K562 (cell line): ENCODE data around the gene PFN3. TPM values are rescaled to one million over a fixed set of nuclear protein-coding genes. Genes with fewer than 3 reads are reported as not detected.

ENCODE experiments used
- ARID3B ChIP-seq: fragments of 250-450 bp; sonication (Bioruptor Pico); IDR thresholded peaks from 2 replicates; pipeline ENCODE4 v1.4.0; 2020; ENCODE audit warnings: borderline replicate concordance
- E2F4 ChIP-seq: sonication (generic); formaldehyde crosslinking; IDR thresholded peaks from 2 replicates; pipeline ENCODE4 v1.8.0; 2022; ENCODE audit warnings: mild to moderate bottlenecking, low read depth, missing genetic modification reagents
- FOXK2 ChIP-seq, 2 experiments: fragments of 450-650 bp; IDR thresholded peaks in 1 of 2; conservative IDR thresholded peaks in 1 of 2; 2 replicates each; pipeline ENCODE4 v1.6.1; 2016; ENCODE audit warnings: low read depth in 2 of 2, mild to moderate bottlenecking in 1 of 2
- HDAC2 ChIP-seq: fragments of 450-650 bp; IDR thresholded peaks from 2 replicates; pipeline ENCODE4 v1.6.1; 2016; ENCODE audit warnings: mild to moderate bottlenecking
- HMGXB4 ChIP-seq: sonication (generic); formaldehyde crosslinking; IDR thresholded peaks from 2 replicates; pipeline ENCODE4 v1.8.1; 2023; ENCODE audit warnings: mild to moderate bottlenecking, missing genetic modification reagents
- POLR2H ChIP-seq: IDR thresholded peaks from 2 replicates; pipeline ENCODE4 v1.6.1; 2016; ENCODE audit warnings: missing genetic modification characterization, low read depth, mild to moderate bottlenecking, control low read depth, missing compliant biosample characterization, moderate library complexity
- RAD21 ChIP-seq, 2 experiments: fragments of 250-450 bp in 1 of 2; fragments of 450-650 bp in 1 of 2; sonication (Bioruptor Pico) in 1 of 2; formaldehyde crosslinking in 1 of 2; IDR thresholded peaks in 1 of 2; conservative IDR thresholded peaks in 1 of 2; 2 replicates each; pipeline versions ENCODE4 v1.4.0 to v1.8.0; 2020 to 2022; ENCODE audit warnings: mild to moderate bottlenecking in 2 of 2, moderate library complexity in 1 of 2
- RAD51 ChIP-seq: fragments of 450-650 bp; IDR thresholded peaks from 2 replicates; pipeline ENCODE4 v1.7.1; 2016; ENCODE audit warnings: low read depth, mild to moderate bottlenecking, borderline replicate concordance
- ZNF263 ChIP-seq: sonication (generic); formaldehyde crosslinking; IDR thresholded peaks from 2 replicates; pipeline ENCODE4 v1.8.0; 2022; ENCODE audit warnings: mild to moderate bottlenecking, missing genetic modification reagents, borderline replicate concordance
- ZNF79 ChIP-seq: fragments of 250-450 bp; sonication (Bioruptor Pico); IDR thresholded peaks from 2 replicates; pipeline ENCODE4 v1.4.0; 2020; ENCODE audit warnings: low read depth, mild to moderate bottlenecking, moderate library complexity
- polyA plus RNA-seq, 8 experiments: library from polyadenylated mRNA; depleted of rRNA in 4 of 8; stranded (reverse) in 5 of 8; unstranded in 3 of 8; fragments of >200 nt; fragmentation: Nextera tagmentation in 2 of 8; fragmentation: Illumina TruSeq in 1 of 8; extraction: Ambion mirVana in 2 of 8; extraction: Trizol in 1 of 8; gene quantifications; 2 replicates each; pipeline versions ENCODE4 v1.2.1 to v1.2.3, GENCODE V29; 2011 to 2014; ENCODE audit warnings: inconsistent platforms in 1 of 8, missing spikeins in 1 of 8
- total RNA-seq, 7 experiments: library from RNA; depleted of rRNA in 6 of 7; stranded (reverse); fragments of >200 nt in 6 of 7; fragmentation: Illumina TruSeq in 2 of 7; extraction: Trizol in 2 of 7; gene quantifications; 2 replicates each; pipeline versions ENCODE4 v1.2.1 to v1.2.3, GENCODE V29; 2011 to 2021; ENCODE audit warnings: low replicate concordance in 1 of 7
- TF ChIP-seq, protein P1 (sequence below), 3 experiments: IDR thresholded peaks in 2 of 3; conservative IDR thresholded peaks in 1 of 3; 2 replicates each; pipeline ENCODE4 v1.5.1; 2011 to 2012; ENCODE audit warnings: low read length in 3 of 3, mild to moderate bottlenecking in 3 of 3, control low read depth in 2 of 3, improper control_type of control experiment in 1 of 3, inconsistent platforms in 1 of 3, low read depth in 1 of 3, mixed read lengths in 1 of 3, moderate library complexity in 1 of 3; ENCODE audit not compliant: insufficient read depth in 2 of 3
- TF ChIP-seq, protein P2 (sequence below), 2 experiments: fragments of 450-650 bp; IDR thresholded peaks; 2 replicates each; pipeline ENCODE4 v1.6.1; 2016
- TF ChIP-seq, protein P3 (sequence below): fragments of 250-450 bp; sonication (Bioruptor Pico); IDR thresholded peaks from 2 replicates; pipeline ENCODE4 v1.4.0; 2020; ENCODE audit warnings: mild to moderate bottlenecking, moderate library complexity

Gene PFN3
- total and polyA plus RNA-seq, 9 of the 15 experiments (the other 6 are each of a cell fraction or from before 2014, with no cell fraction given), result not detected

DNA sequence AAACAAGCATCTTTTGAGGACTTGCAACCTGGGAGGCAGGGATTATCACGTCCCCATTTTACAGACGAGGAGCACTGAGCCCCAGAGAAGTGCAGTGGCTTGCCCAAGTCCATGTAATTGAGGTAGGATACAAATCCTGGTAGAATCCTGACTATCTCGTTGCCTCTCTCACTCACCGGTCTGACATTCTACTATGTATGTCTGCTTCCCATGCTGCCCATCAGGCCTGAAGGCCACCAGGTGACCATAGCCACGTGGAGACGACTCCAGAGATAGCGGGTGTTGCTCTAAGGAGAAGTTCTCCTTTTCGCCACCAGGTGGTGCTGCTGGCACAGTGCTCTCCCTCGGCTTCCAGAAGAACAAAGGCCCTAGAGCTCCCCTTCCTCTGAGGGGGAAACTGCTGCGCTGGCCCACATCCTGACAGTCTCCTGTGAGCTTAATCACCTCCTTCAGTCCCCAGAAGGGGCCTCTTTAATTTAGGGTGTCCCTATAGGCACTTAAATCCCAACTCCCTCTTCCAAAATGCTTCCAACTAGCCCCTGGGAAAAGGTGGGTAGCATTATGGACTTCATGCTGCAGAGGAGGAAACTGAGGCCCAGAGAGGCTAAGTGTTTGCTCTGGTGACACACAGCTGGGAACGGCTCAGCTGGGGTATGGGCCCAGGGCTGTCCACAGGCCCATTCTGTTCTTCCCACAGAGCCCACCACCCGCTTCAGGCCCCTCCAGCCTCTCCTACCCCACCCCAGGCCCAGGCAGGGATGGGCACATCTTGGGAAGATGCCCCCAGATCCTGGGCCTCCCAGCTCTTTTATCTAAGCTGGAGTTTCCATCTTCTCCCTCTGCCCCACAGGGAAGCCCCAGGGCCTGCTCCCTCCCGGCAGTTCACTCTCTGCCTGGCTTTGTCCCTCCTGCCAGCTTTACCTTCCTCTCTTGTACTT, 9.8 kb downstream of the PFN3 start (continued):
- TF ChIP-seq, protein P1, sequence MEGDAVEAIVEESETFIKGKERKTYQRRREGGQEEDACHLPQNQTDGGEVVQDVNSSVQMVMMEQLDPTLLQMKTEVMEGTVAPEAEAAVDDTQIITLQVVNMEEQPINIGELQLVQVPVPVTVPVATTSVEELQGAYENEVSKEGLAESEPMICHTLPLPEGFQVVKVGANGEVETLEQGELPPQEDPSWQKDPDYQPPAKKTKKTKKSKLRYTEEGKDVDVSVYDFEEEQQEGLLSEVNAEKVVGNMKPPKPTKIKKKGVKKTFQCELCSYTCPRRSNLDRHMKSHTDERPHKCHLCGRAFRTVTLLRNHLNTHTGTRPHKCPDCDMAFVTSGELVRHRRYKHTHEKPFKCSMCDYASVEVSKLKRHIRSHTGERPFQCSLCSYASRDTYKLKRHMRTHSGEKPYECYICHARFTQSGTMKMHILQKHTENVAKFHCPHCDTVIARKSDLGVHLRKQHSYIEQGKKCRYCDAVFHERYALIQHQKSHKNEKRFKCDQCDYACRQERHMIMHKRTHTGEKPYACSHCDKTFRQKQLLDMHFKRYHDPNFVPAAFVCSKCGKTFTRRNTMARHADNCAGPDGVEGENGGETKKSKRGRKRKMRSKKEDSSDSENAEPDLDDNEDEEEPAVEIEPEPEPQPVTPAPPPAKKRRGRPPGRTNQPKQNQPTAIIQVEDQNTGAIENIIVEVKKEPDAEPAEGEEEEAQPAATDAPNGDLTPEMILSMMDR (IDR thresholded peaks at IDR 0.05 in 2 of 3, conservative IDR thresholded peaks at IDR 0.05 in 1 of 3; ENCODE audit: insufficient read depth in 2 of 3, low read depth in 1 of 3, low read length in 3 of 3), result peak; percentile 96 to 97 (median 97)
- peak; percentile 88 for TF ChIP-seq RAD51
- peak; percentile 83 to 86 for TF ChIP-seq FOXK2 (conservative IDR thresholded peaks at IDR 0.05 in 1 of 2, IDR thresholded peaks at IDR 0.05 in 1 of 2; ENCODE audit: low read depth in 2 of 2)
- TF ChIP-seq E2F4 (CRISPR knock-in tag), result 0 out of 2 replicates have a peak, but pooled peaks have one; percentile 35
- peak; percentile 53; the same call in 1 of the 2 replicates for TF ChIP-seq HDAC2
- TF ChIP-seq, protein P2, sequence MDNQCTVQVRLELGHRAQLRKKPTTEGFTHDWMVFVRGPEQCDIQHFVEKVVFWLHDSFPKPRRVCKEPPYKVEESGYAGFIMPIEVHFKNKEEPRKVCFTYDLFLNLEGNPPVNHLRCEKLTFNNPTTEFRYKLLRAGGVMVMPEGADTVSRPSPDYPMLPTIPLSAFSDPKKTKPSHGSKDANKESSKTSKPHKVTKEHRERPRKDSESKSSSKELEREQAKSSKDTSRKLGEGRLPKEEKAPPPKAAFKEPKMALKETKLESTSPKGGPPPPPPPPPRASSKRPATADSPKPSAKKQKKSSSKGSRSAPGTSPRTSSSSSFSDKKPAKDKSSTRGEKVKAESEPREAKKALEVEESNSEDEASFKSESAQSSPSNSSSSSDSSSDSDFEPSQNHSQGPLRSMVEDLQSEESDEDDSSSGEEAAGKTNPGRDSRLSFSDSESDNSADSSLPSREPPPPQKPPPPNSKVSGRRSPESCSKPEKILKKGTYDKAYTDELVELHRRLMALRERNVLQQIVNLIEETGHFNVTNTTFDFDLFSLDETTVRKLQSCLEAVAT (IDR thresholded peaks at IDR 0.05), result peak in 1 of 2 experiments; percentile 67; a peak in 1 of 4 replicates
- no peak for TF ChIP-seq ZNF79 (CRISPR knock-in tag)
- TF ChIP-seq, protein P3, sequence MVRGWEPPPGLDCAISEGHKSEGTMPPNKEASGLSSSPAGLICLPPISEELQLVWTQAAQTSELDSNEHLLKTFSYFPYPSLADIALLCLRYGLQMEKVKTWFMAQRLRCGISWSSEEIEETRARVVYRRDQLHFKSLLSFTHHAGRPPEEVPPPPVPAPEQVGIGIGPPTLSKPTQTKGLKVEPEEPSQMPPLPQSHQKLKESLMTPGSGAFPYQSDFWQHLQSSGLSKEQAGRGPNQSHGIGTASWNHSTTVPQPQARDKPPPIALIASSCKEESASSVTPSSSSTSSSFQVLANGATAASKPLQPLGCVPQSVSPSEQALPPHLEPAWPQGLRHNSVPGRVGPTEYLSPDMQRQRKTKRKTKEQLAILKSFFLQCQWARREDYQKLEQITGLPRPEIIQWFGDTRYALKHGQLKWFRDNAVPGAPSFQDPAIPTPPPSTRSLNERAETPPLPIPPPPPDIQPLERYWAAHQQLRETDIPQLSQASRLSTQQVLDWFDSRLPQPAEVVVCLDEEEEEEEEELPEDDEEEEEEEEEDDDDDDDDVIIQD, result 0 out of 2 replicates have a peak, but pooled peaks have one; percentile 11
- no peak for TF ChIP-seq ARID3B
- TF ChIP-seq HMGXB4, result 0 out of 2 replicates have a peak, but pooled peaks have one; percentile 44
- TF ChIP-seq POLR2H (tag), result no peak
- peak; percentile 32; the same call in 1 of the 2 replicates for TF ChIP-seq ZNF263 (CRISPR knock-in tag)
- peak; percentile 84 to 93 for TF ChIP-seq RAD21 (CRISPR knock-in tag; conservative IDR thresholded peaks at IDR 0.05 in 1 of 2, IDR thresholded peaks at IDR 0.05 in 1 of 2)
